ENCODE data around the gene RFX2.

Gene RFX2

GRCh38 chr19:6056282-6056741 is 54.0 kb downstream of the RFX2 start:
- TF ChIP-seq EZH2phosphoT487 (conservative IDR thresholded peaks at IDR 0.05; ENCODE audit: low read length) = no peak
- TF ChIP-seq CTCF (IDR thresholded peaks at IDR 0.05; ENCODE audit: insufficient read depth, low read length, poor library complexity, severe bottlenecking) = no peak
- Histone ChIP-seq H3K4me2 (ENCODE audit: low read depth, low read length, poor library complexity, severe bottlenecking) (no peak overlapping the region), H3K9me2 (replicated peaks; ENCODE audit: insufficient read depth, low read length) (no peaks in the 10 kb centered on the region), H2AFZ (ENCODE audit: low read depth, low read length, severe bottlenecking) (no peak overlapping the region), H3K27me3 (ENCODE audit: low read length) (no peaks in the 10 kb centered on the region), H4K20me1 (ENCODE audit: low read depth, low read length) (0 out of 2 replicates have a peak, but pooled peaks cover 2% of the 10 kb centered on the region), H3K9me3 (ENCODE audit: insufficient read depth, low read length) (no peaks in the 10 kb centered on the region), H3K79me2 (ENCODE audit: insufficient read depth, low read length) (no peaks in the 10 kb centered on the region), H3K36me3 (ENCODE audit: low read length) (no peaks in the 10 kb centered on the region), H3K4me3 (ENCODE audit: insufficient read depth, low read length, poor library complexity, severe bottlenecking) (no peak overlapping the region), H3F3A (ENCODE audit: insufficient read depth) (no peaks in the 10 kb centered on the region), H3K9ac (ENCODE audit: low read length) (no peak overlapping the region), H3K27ac (ENCODE audit: low read depth, low read length) (no peak overlapping the region)

- Histone ChIP-seq H3K9me2 (replicated peaks; ENCODE audit: insufficient read depth, low read length) (no peaks in the 10 kb centered on the region), H3K27me3 (ENCODE audit: low read length) (no peaks in the 10 kb centered on the region), H3K36me3 (ENCODE audit: low read length) (no peaks in the 10 kb centered on the region), H3K9ac (ENCODE audit: low read length) (no peak overlapping the region), H2AFZ (ENCODE audit: low read depth, low read length, severe bottlenecking) (no peak overlapping the region), H4K20me1 (ENCODE audit: low read depth, low read length) (0 out of 2 replicates have a peak, but pooled peaks cover 7% of the 10 kb centered on the region), H3F3A (ENCODE audit: insufficient read depth) (no peaks in the 10 kb centered on the region), H3K79me2 (ENCODE audit: insufficient read depth, low read length) (no peaks in the 10 kb centered on the region), H3K4me3 (ENCODE audit: insufficient read depth, low read length, poor library complexity, severe bottlenecking) (no peak overlapping the region), H3K4me2 (ENCODE audit: low read depth, low read length, poor library complexity, severe bottlenecking) (no peak overlapping the region), H3K9me3 (ENCODE audit: insufficient read depth, low read length) (no peaks in the 10 kb centered on the region), H3K27ac (ENCODE audit: low read depth, low read length) (no peak overlapping the region)
- TF ChIP-seq CTCF (IDR thresholded peaks at IDR 0.05; ENCODE audit: insufficient read depth, low read length, poor library complexity, severe bottlenecking) (no peak), EZH2phosphoT487 (conservative IDR thresholded peaks at IDR 0.05; ENCODE audit: low read length) (no peak)
Observed at GRCh38 chr19:6055013-6055795, 55.1 kb downstream of the RFX2 start.

GRCh38 chr19:6048793-6049405 is 61.4 kb downstream of the RFX2 start:
- H2AFZ ChIP-seq (ENCODE audit: low read depth, low read length, severe bottlenecking) = no peak overlapping the region

More at GRCh38 chr19:6048793-6049405, 61.4 kb downstream of the RFX2 start:
- Histone ChIP-seq H3K27me3 (ENCODE audit: low read length) (no peaks in the 10 kb centered on the region), H4K20me1 (ENCODE audit: low read depth, low read length) (0 out of 2 replicates have a peak, but pooled peaks cover 7% of the 10 kb centered on the region), H3K36me3 (ENCODE audit: low read length) (no peaks in the 10 kb centered on the region), H3K9ac (ENCODE audit: low read length) (no peak overlapping the region), H3K79me2 (ENCODE audit: insufficient read depth, low read length) (no peaks in the 10 kb centered on the region), H3K27ac (ENCODE audit: low read depth, low read length) (no peak overlapping the region), H3K9me2 (replicated peaks; ENCODE audit: insufficient read depth, low read length) (no peaks in the 10 kb centered on the region), H3K9me3 (ENCODE audit: insufficient read depth, low read length) (no peaks in the 10 kb centered on the region), H3F3A (ENCODE audit: insufficient read depth) (no peaks in the 10 kb centered on the region), H3K4me2 (ENCODE audit: low read depth, low read length, poor library complexity, severe bottlenecking) (no peak overlapping the region), H3K4me3 (ENCODE audit: insufficient read depth, low read length, poor library complexity, severe bottlenecking) (no peak overlapping the region)
- TF ChIP-seq EZH2phosphoT487 (conservative IDR thresholded peaks at IDR 0.05; ENCODE audit: low read length) = no peak
- peak; percentile 69 for TF ChIP-seq CTCF (IDR thresholded peaks at IDR 0.05; ENCODE audit: insufficient read depth, low read length, poor library complexity, severe bottlenecking)
